Activated T-helper 2 cell treated with anti-CD3 and anti-CD28 coated beads, Interferon-gamma antibody, Interleukin-2, Interleukin-4, amounts not matched to agents 10 μg/mL and 5 μg/mL and 100 μg/mL, durations not matched to agents 14 hours and 24 hours and 36 hours (primary cell): ENCODE data around the gene TMEM176A. TPM values are rescaled to one million over a fixed set of nuclear protein-coding genes. Genes with fewer than 3 reads are reported as not detected.
A peak's percentile ranks its signal among the peaks of the same experiment; 100 is the strongest.

ENCODE experiments used
- DNase-seq: peaks from one replicate; pipeline ENCODE4 v3.0.0; 2021; ENCODE audit warnings: low spot score
- H3K27ac Mint-ChIP-seq: one replicate; pipeline ENCODE4 v1.8.0; 2021; ENCODE audit warnings: mixed read lengths
- H3K27me3 Mint-ChIP-seq: one replicate; pipeline ENCODE4 v1.8.0; 2021; ENCODE audit warnings: low read depth, mixed read lengths
- H3K36me3 Mint-ChIP-seq: one replicate; pipeline ENCODE4 v1.8.0; 2021; ENCODE audit warnings: low read depth, mixed read lengths
- H3K4me1 Mint-ChIP-seq: one replicate; pipeline ENCODE4 v1.8.0; 2021; ENCODE audit warnings: low read depth, mixed read lengths
- H3K4me3 Mint-ChIP-seq: one replicate; pipeline ENCODE4 v1.8.0; 2021; ENCODE audit warnings: low read depth, mild to moderate bottlenecking, moderate library complexity, mixed read lengths
- H3K9me3 Mint-ChIP-seq: one replicate; pipeline ENCODE4 v1.8.0; 2021; ENCODE audit warnings: mixed read lengths
- intact Hi-C: fragments of 100-400 bp; cut with micrococcal nuclease; formaldehyde crosslinking; loops from one replicate; pipeline ENCODE4 v1.15.1; 2023
- total RNA-seq: library from RNA; stranded (reverse); gene quantifications from 2 replicates; pipeline ENCODE4 v1.2.3, GENCODE V29; 2022

Gene TMEM176A
- total RNA-seq, 1 donor from 2014 or later = not detected

DNA sequence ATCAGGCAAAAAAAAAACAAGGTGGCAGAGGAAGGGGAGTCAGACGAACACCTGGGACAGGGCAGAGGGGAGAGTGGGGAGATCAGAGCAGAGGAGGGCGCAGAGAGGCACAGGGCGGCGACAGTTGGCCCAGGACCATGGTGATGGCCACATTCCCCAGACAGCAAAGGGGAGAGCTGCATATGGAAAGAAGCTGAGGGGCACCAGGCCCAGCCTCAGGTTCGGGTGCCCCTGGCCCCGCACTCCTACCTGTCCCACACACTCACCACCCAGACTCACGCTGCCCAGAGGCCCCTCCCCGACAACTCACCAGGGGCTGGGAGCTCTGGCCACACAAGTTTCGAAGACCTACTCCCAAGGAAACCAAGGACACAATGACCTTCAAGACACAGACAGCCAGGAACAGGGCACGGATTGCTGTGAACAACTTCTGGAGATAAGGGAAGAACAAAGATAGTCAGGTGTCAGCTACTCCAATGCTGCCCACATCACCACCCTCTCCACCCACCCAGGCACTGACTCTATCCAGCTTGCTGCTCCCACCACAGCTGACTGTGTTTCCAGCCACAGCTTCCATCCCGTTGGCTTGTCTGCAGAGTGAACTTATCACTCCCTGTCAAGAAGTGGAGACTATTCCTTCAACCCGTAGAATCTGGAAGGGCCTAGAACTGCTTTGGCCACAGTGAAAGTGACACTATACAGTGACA is 8.7 kb upstream of the TMEM176A start:
- H3K27ac Mint-ChIP-seq = no peak overlapping the region
- intact Hi-C loops = no loop called here
- H3K36me3 Mint-ChIP-seq = no peaks in the 10 kb centered on the region
- peaks cover 6% of the 10 kb centered on the region for H3K27me3 Mint-ChIP-seq
- H3K9me3 Mint-ChIP-seq = no peaks in the 10 kb centered on the region
- H3K4me1 Mint-ChIP-seq = no peaks in the 10 kb centered on the region
- H3K4me3 Mint-ChIP-seq = no peak overlapping the region
- no peak for DNase-seq

DNA sequence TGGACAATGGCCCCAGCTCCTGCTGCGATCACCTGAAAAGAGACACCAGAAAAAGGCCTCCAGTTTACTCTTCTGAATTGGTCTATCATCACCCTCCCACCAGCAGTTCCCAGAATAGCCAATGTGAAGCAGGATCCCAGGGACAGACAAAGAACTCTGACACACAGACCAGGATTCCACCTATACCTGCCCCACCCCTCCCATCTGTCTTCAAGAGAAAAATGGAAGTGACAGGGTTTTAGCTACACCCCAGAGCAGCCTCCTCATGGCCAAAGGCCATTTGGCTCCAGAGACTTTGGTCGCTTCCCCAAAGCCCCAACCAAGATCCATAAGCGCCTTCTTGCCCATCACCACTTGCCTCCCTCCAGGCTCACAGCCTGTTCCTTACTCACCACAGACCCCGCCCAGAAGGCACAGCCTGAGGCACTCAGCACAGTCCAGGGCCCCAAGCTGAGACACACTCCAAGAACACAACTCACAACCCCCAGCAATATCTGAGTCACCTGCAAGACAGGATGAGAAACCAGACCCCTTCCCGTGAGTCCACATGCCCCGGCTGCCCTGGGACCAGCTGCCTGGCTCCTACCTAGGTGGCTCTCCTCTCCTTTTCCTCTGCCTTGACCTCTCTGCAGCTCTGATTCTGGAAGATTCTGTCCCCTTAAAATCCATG is 6.9 kb upstream of the TMEM176A start:
- Mint-ChIP-seq H3K36me3 (no peaks in the 10 kb centered on the region), H3K27me3 (peaks cover 18% of the 10 kb centered on the region), H3K4me3 (no peak overlapping the region), H3K9me3 (no peaks in the 10 kb centered on the region), H3K4me1 (no peaks in the 10 kb centered on the region), H3K27ac (no peak overlapping the region)
- intact Hi-C loops = no loop called here
- no peak for DNase-seq

DNA sequence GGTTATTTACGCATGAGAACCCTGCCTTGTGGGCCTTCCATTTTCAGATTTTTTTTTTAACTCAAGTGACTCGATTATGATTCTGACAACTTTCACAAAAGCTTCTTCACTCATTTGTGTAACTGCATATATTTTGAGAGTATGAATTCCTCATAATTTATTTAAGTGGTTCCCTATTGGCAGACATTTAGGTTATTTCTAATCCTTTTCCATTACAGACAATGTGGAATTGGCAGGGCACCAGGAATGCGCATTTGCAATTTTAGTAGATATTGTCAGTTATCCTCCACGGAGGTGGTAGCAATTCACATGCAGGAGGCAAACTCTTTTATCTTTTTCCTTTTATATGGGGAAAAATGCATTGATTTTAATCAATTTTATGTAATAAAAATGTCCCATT is 2.9 kb upstream of the TMEM176A start:
- Mint-ChIP-seq H3K4me1 (no peaks in the 10 kb centered on the region), H3K36me3 (no peaks in the 10 kb centered on the region), H3K27ac (no peak overlapping the region), H3K9me3 (no peaks in the 10 kb centered on the region), H3K4me3 (no peak overlapping the region), H3K27me3 (peaks cover 42% of the 10 kb centered on the region)
- intact Hi-C loops = no loop called here
- no peak for DNase-seq

DNA sequence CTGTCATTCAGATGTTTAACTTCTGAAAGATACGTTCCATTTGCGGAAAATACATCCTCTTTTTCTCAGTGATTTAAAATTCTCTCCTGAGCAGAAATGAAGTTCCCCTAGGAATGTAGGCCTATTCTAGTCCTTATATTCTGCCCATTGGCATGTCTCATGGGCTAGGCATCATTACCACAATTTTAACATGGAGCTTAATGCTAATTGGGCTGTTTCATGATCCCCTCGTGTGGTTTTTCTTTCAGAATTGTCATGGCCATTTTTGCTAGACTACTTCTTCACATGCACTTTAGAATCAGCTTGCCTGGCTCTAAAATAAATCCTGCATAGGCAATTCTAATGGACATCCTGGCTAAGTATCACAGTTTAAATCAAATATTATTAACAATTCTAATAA is 1.4 kb upstream of the TMEM176A start:
- Mint-ChIP-seq H3K4me3 (no peak overlapping the region), H3K4me1 (no peaks in the 10 kb centered on the region), H3K27me3 (peaks cover 45% of the 10 kb centered on the region), H3K36me3 (no peaks in the 10 kb centered on the region), H3K27ac (no peak overlapping the region), H3K9me3 (no peaks in the 10 kb centered on the region)
- no peak for DNase-seq
- intact Hi-C loops = no loop called here

DNA sequence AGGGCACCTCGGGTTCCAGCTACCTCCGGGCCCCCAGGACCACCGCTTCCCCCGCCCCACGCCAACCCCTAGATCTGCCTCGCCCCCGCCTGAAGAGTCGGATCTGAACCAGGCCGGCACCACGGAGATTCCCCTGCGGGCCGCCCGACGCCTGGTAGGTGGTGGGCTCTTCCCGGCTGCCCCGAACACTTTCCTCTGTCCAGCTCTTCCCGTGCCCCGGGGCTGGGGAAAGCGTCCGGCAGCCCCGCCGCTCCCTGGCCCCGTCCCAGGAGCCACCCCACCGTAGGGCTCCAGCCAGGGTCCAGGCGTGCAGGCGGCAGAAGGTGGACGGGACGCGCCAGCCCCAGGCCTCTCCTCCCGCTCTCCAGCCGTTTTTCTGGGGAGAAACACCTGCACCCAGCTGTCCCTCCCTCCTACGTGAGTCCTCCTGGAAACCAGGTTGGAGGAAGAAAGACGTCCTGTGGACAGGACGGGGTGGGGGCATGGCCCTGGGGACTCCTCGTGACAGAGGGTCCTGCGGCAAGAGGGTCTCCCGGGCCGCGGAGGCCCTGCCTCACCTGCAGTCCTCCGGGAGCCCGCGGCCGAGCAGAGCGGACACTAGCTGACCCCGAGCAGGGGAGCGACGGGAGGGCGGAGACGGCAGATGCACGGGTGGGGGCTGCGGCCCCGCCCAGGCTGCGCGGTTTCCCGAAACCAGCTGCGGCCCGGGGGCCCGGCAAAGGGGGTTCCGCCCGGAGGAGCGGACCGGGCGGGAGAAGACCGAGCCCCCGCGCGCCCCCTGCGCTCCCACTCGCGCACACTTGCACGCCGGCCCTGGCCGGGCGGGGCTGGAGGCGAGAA is 608 bp upstream of the TMEM176A start, which contains the start of gene TMEM176B:
Gene TMEM176B, minus strand, starts transcription at position 624 of the 840 bp plus-strand sequence. CDS start 3,795 bp downstream, outside the sequence.
- H3K9me3 Mint-ChIP-seq = no peaks in the 10 kb centered on the region
- no peak within 1 kb of the TSS for H3K4me3 Mint-ChIP-seq
- H3K27me3 Mint-ChIP-seq = peaks cover 48% of the 10 kb centered on the region
- H3K4me1 Mint-ChIP-seq = no peaks in the 10 kb centered on the region
- H3K36me3 Mint-ChIP-seq = no peaks in the 10 kb centered on the region
- H3K27ac Mint-ChIP-seq = no peak within 1 kb of the TSS
- no peak for DNase-seq
- intact Hi-C loops = no loop called here

DNA sequence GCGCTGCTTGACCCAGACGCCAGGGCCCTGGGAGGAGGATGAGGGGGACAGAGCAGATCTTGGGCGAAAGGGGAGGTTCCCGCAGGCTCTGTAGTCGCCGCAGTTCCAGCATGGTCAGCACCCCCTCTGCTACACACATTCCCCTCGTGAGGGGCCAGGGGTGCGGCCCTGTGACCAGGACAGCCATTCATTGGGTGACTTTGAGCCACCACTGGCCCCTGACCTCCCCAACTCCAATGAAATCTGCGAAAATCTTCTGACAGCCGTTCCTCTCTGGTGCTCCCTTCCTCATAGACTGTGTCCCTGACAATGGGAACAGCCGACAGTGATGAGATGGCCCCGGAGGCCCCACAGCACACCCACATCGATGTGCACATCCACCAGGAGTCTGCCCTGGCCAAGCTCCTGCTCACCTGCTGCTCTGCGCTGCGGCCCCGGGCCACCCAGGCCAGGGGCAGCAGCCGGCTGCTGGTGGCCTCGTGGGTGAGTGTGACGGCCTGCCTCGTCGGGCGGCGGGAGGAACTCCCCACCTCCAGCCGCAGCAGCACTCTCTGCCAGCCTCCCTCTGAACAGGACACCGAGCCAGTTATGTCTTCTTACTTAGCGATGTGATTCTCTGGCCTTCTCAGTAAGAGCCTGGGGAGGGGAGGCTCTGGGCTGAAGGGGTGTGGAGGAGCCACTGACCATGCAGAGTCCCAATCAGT is 825 bp downstream of the TMEM176A start:
- intact Hi-C loops = no loop called here
- no peak overlapping the region for H3K27ac Mint-ChIP-seq
- peak overlapping the region; percentile 21 for H3K4me3 Mint-ChIP-seq
- DNase-seq = no peak
- H3K27me3 Mint-ChIP-seq = peaks cover 43% of the 10 kb centered on the region
- peaks cover 7% of the 10 kb centered on the region for H3K9me3 Mint-ChIP-seq
- H3K36me3 Mint-ChIP-seq = no peaks in the 10 kb centered on the region
- H3K4me1 Mint-ChIP-seq = no peaks in the 10 kb centered on the region

DNA sequence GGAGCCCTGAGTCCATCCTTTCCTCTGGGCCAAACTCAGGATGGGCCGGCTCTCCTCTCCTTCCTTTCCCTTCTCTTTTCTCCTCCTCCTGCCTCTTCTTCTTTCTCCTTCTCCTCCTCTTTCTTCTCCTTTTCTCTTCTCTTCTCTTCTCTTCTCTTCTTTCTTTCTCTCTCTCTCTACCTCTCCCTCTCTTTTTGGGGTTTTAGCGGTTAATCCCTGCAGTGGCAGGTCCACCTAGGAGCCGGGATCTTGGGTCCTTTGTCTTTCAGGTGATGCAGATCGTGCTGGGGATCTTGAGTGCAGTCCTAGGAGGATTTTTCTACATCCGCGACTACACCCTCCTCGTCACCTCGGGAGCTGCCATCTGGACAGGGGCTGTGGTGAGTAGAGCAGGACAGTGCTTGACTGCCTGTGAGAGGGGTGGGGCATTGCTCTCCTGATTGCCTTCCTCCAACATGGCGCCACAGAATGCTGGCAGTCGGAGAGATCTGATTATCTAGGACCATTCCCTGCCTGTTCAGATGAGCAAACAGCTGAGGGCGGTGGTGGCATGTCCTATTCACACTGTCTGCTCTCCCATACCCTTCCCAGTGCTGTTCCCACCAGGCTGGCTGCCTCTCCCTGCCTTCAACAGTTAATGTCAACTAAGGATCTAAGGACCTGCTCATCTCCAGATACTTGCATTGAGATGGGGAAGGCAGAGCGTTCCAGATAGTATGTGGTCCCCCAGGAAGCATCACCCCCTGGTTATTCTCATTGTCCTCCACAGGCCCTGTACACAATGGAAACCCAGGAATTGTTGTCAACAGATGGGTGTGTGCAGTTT is 1.6 kb downstream of the TMEM176A start:
- intact Hi-C loops = no loop called here
- Mint-ChIP-seq H3K27me3 (peaks cover 40% of the 10 kb centered on the region), H3K4me1 (no peaks in the 10 kb centered on the region), H3K27ac (no peak overlapping the region), H3K4me3 (no peak overlapping the region), H3K36me3 (no peaks in the 10 kb centered on the region), H3K9me3 (peaks cover 8% of the 10 kb centered on the region)
- no peak for DNase-seq

DNA sequence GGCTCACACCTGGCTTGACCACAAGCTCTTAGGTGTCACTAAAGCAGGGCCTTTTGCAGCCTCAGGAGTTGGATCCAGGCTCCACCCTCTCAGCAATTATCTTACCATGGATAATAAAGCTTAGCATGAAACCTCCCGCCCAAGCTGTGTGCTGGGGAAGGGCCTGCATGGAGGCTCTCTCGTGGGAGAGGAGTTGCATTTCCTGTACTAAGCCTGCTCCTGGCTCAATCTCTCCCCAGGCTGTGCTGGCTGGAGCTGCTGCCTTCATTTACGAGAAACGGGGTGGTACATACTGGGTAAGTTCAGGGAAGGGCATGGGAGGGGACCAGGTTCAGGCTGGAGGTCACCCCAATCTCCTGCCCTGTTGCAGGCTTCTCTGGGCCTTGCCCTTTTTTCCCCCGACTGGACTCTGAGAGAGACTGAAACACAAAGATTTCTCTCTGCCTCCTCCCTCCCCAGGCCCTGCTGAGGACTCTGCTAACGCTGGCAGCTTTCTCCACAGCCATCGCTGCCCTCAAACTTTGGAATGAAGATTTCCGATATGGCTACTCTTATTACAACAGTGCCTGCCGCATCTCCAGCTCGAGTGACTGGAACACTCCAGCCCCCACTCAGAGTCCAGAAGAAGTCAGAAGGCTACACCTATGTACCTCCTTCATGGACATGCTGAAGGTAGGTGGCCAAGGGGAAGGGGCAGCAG is 2.7 kb downstream of the TMEM176A start:
- Mint-ChIP-seq H3K4me3 (no peak overlapping the region), H3K27ac (no peak overlapping the region), H3K9me3 (peaks cover 8% of the 10 kb centered on the region), H3K27me3 (peaks cover 39% of the 10 kb centered on the region), H3K36me3 (no peaks in the 10 kb centered on the region), H3K4me1 (no peaks in the 10 kb centered on the region)
- no peak for DNase-seq
- intact Hi-C loops = no loop called here

DNA sequence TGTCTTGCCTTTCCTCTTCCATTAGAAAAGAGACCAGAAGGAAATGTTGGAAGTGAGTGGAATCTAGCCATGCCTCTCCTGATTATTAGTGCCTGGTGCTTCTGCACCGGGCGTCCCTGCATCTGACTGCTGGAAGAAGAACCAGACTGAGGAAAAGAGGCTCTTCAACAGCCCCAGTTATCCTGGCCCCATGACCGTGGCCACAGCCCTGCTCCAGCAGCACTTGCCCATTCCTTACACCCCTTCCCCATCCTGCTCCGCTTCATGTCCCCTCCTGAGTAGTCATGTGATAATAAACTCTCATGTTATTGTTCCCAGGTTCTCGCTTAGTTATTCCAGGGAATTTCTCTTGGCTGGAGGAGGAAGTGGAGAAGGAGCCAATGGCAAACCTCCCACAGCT is 4.2 kb downstream of the TMEM176A start:
- no peaks in the 10 kb centered on the region for H3K36me3 Mint-ChIP-seq
- peaks cover 8% of the 10 kb centered on the region for H3K9me3 Mint-ChIP-seq
- no peaks in the 10 kb centered on the region for H3K4me1 Mint-ChIP-seq
- no peak for DNase-seq
- no peak overlapping the region for H3K27ac Mint-ChIP-seq
- intact Hi-C loops = no loop called here
- H3K4me3 Mint-ChIP-seq = no peak overlapping the region
- H3K27me3 Mint-ChIP-seq = peaks cover 33% of the 10 kb centered on the region

DNA sequence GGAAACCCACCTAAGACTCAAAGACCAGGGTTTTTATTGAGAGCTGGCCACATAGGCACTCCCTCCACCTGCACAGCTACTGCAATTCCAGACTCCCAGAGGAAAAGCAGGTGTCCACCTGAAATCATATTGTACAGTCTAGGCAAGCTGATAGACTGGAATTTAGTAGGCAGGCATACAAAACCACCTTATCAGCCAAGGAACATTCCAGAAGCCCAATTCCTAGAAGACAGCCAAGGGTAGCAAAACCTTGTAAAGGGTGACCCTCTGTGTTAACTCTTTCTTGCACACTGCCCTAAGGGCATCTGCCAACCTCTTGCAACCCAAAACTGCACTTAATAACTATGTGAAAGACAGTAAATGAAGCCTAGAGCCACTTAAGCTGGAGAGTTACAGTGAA is 5.3 kb downstream of the TMEM176A start:
- DNase-seq = no peak
- Mint-ChIP-seq H3K27ac (no peak overlapping the region), H3K4me3 (no peak overlapping the region), H3K9me3 (peaks cover 8% of the 10 kb centered on the region), H3K36me3 (no peaks in the 10 kb centered on the region), H3K4me1 (no peaks in the 10 kb centered on the region), H3K27me3 (peaks cover 43% of the 10 kb centered on the region)
- intact Hi-C loops = no loop called here

DNA sequence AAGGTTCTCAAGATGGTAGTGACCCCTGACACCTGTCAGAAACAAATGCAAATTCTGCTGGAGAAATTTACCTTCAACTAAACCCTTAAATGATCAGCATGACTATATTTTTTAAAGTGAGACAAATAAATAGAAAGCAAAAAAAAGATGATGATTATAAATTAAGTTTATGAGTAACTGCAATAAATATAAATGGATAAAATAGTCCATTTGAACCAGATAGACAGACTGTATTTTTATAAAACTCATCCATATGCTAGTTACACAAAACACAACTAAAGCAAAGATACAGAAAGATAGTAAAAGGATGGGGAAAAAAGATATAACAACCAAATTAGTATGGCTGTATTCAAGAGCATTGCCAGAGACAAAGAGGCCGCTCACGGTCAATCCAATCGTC is 5.9 kb downstream of the TMEM176A start:
- Mint-ChIP-seq H3K9me3 (peaks cover 8% of the 10 kb centered on the region), H3K36me3 (no peaks in the 10 kb centered on the region), H3K27me3 (peaks cover 41% of the 10 kb centered on the region), H3K4me1 (no peaks in the 10 kb centered on the region), H3K4me3 (no peak overlapping the region), H3K27ac (no peak overlapping the region)
- intact Hi-C loops = no loop called here
- DNase-seq = no peak
